Osteocyte (in vitro differentiated cells): ENCODE results near the gene DUSP14. TPM values are rescaled to one million over a fixed set of nuclear protein-coding genes. Genes with fewer than 3 reads are reported as not detected.

Experiments used
- DNase-seq: peaks from one replicate; pipeline ENCODE4 v3.0.0; 2021; ENCODE audit warnings: mixed read lengths; ENCODE audit not compliant: unreplicated experiment; ENCODE audit errors: extremely low spot score
- H3K27ac Mint-ChIP-seq: one replicate; pipeline ENCODE4 v1.8.0; 2021; ENCODE audit warnings: mild to moderate bottlenecking, mixed read lengths; ENCODE audit not compliant: unreplicated experiment
- H3K27me3 Mint-ChIP-seq: one replicate; pipeline ENCODE4 v1.8.0; 2021; ENCODE audit warnings: mixed read lengths; ENCODE audit not compliant: unreplicated experiment
- H3K36me3 Mint-ChIP-seq: one replicate; pipeline ENCODE4 v1.8.0; 2021; ENCODE audit warnings: mixed read lengths; ENCODE audit not compliant: unreplicated experiment
- H3K4me1 Mint-ChIP-seq: one replicate; pipeline ENCODE4 v1.8.0; 2021; ENCODE audit warnings: mixed read lengths; ENCODE audit not compliant: unreplicated experiment
- H3K4me3 Mint-ChIP-seq: one replicate; pipeline ENCODE4 v1.8.0; 2021; ENCODE audit warnings: mild to moderate bottlenecking, moderate library complexity, mixed read lengths; ENCODE audit not compliant: unreplicated experiment
- H3K9me3 Mint-ChIP-seq: one replicate; pipeline ENCODE4 v1.8.0; 2021; ENCODE audit warnings: mixed read lengths; ENCODE audit not compliant: unreplicated experiment
- total RNA-seq: library from RNA; stranded (reverse); gene quantifications from 2 replicates; pipeline ENCODE4 v1.2.1, GENCODE V29; 2021
- TF ChIP-seq, protein P1 (sequence below): fragments of 200-600 bp; sonication (generic); IDR thresholded peaks from 2 replicates; pipeline ENCODE4 v1.5.0; 2021; ENCODE audit warnings: antibody characterized with exemption, mild to moderate bottlenecking, moderate library complexity

The DUSP14 gene
- total RNA-seq, 1 donor from 2014 or later = 35.7 TPM

DNA sequence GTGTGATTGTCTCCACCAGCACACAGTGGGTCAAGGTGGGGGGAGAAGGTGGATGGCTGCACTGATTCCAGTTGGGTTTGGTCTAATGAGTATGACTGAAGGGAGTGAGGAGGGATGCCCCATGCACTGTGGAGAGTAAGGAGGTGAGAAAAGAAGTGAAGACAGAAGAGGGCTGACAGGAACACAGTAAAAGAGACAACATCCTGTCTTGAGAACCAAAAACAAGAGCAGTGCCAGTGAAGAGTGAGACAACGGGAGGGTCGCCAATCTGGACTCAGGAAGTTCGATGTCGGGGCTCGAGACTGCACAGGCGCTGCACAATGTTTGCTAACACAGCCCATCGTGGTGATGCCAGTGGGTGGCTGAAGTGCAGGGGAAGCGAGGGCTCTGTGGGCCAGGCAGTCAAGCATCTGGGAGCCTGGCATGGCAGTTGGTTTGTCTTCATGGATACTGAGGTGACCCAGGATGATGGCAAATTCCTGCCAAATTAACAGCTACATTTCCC, 34.1 kb downstream of the DUSP14 start:
- TF ChIP-seq, protein P1, sequence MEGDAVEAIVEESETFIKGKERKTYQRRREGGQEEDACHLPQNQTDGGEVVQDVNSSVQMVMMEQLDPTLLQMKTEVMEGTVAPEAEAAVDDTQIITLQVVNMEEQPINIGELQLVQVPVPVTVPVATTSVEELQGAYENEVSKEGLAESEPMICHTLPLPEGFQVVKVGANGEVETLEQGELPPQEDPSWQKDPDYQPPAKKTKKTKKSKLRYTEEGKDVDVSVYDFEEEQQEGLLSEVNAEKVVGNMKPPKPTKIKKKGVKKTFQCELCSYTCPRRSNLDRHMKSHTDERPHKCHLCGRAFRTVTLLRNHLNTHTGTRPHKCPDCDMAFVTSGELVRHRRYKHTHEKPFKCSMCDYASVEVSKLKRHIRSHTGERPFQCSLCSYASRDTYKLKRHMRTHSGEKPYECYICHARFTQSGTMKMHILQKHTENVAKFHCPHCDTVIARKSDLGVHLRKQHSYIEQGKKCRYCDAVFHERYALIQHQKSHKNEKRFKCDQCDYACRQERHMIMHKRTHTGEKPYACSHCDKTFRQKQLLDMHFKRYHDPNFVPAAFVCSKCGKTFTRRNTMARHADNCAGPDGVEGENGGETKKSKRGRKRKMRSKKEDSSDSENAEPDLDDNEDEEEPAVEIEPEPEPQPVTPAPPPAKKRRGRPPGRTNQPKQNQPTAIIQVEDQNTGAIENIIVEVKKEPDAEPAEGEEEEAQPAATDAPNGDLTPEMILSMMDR = no peak
- DNase-seq = no peak
- Mint-ChIP-seq H3K27me3 (no peaks in the 10 kb centered on the region), H3K4me3 (no peak overlapping the region), H3K9me3 (no peaks in the 10 kb centered on the region), H3K4me1 (no peaks in the 10 kb centered on the region), H3K27ac (peak overlapping the region; percentile 53), H3K36me3 (peaks cover 30% of the 10 kb centered on the region)

DNA sequence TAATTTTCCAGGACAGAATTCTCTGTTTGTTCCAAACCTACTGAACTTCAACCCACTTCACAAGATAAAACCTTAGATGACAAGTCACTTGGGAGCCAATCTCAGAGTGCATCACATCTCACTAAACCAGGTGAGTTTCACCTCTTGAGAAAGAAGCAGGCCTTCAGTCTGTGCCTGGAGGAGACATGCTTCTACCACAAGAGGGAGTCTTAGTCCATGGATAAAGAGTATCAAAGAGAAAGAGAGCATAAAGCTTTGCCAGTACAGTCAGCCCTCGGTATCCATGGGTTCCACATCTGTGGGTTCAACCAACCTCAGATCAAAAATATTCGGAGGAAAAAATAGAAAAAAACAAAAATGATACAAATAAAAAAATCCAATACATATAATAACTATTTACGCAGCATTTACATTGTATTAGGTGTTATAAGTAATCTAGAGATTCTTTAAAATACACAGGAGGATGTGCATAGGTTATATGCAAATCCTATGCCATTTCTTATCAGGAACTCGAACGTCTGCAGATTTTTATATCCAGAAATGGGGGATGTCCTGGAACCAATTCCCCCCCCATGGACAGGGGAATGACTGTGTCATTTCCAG, 37.7 kb downstream of the DUSP14 start:
- H3K27me3 Mint-ChIP-seq = no peaks in the 10 kb centered on the region
- no peaks in the 10 kb centered on the region for H3K4me1 Mint-ChIP-seq
- H3K4me3 Mint-ChIP-seq = no peak overlapping the region
- peaks cover 38% of the 10 kb centered on the region for H3K36me3 Mint-ChIP-seq
- TF ChIP-seq, protein P1 = peak; percentile 74
- no peak overlapping the region for H3K27ac Mint-ChIP-seq
- DNase-seq = no peak
- H3K9me3 Mint-ChIP-seq = no peaks in the 10 kb centered on the region

DNA sequence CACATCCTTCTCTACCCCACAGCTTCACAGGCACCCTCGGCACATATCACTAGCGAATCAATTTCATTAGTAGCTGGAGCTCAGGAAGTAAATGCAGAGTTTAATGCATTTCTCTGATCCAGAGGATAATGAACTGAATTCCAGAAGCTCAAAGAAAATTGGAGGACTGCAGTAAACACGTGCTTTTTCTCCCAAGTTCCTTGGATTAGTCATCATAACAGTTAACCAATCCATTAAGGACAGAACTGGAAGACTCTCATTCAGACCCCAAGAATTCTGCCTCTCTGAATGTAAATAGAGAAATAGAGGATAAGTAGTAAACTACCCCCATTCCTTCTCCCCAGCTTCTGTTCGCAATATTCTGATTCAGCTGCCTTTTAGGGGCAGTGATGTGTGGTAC, 40.7 kb downstream of the DUSP14 start:
- Mint-ChIP-seq H3K27ac (no peak overlapping the region), H3K4me3 (no peak overlapping the region), H3K9me3 (no peaks in the 10 kb centered on the region), H3K27me3 (no peaks in the 10 kb centered on the region), H3K4me1 (no peaks in the 10 kb centered on the region), H3K36me3 (peaks cover 28% of the 10 kb centered on the region)
- TF ChIP-seq, protein P1 = no peak
- DNase-seq = no peak

- Mint-ChIP-seq H3K27ac (no peak overlapping the region), H3K27me3 (no peaks in the 10 kb centered on the region), H3K4me3 (no peak overlapping the region), H3K9me3 (no peaks in the 10 kb centered on the region), H3K4me1 (no peaks in the 10 kb centered on the region), H3K36me3 (peaks cover 42% of the 10 kb centered on the region)
- TF ChIP-seq, protein P1 = no peak
- no peak for DNase-seq
Measured at GRCh38 chr17:37532756-37533155, 43.1 kb downstream of the DUSP14 start.

DNA sequence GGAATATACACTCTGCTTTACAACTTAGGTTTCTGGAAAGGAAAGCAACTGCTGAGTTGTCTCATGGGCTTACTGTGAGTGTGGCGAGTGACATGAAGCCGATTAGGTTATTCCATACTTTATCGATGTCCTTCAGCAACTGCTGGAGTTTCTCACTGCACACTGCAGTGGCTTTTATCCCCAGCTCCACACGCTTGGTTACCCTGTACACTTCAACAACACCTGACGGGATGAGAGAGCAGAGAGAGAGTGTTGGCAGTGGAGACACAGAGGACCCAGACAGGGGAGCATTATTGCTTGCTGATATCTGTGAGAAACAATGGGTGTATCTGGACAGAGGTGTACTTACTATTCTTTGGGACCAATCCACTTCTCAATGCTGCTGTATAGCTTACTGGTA, 46.2 kb downstream of the DUSP14 start:
- Mint-ChIP-seq H3K4me3 (no peak overlapping the region), H3K9me3 (no peaks in the 10 kb centered on the region), H3K36me3 (peaks cover 48% of the 10 kb centered on the region), H3K27ac (no peak overlapping the region), H3K4me1 (no peaks in the 10 kb centered on the region), H3K27me3 (no peaks in the 10 kb centered on the region)
- TF ChIP-seq, protein P1 = no peak
- DNase-seq = no peak
